Stomach (tissue), 4 donors: Measurements from ENCODE around the gene TMEM169.

Experiments used
- EP300 ChIP-seq: sonication (generic); formaldehyde crosslinking; IDR thresholded peaks from one replicate; pipeline ENCODE4 v1.6.1; 2017; ENCODE audit warnings: antibody characterized with exemption
- POLR2A ChIP-seq, 4 donors: fragments of 450-650 bp; IDR thresholded peaks; one replicate each; pipeline ENCODE4 v1.6.1; 2016; ENCODE audit warnings: antibody characterized with exemption in 4 of 4, control low read depth in 2 of 4, mild to moderate bottlenecking in 1 of 4, moderate library complexity in 1 of 4

GRCh38 chr2:216146573-216146972, 64.9 kb downstream of the TMEM169 start:
- TF ChIP-seq EP300 (no peak), POLR2A (IDR thresholded peaks at IDR 0.05) (no peak)
